ENCODE data around the gene RAB34. TPM values are rescaled to one million over a fixed set of nuclear protein-coding genes. Genes with fewer than 3 reads are reported as not detected.

Gene RAB34
- total RNA-seq, 1 experiment from 2014 or later, result 105 TPM

GRCh38 chr17:28726627-28727491 lies 9.2 kb upstream of the RAB34 start:
- Mint-ChIP-seq H3K4me3 (ENCODE audit: unreplicated experiment) (peak overlapping the region; percentile 91), H3K9me3 (ENCODE audit: unreplicated experiment) (no peaks in the 10 kb centered on the region), H3K27me3 (ENCODE audit: insufficient read depth, unreplicated experiment) (no peaks in the 10 kb centered on the region), H3K36me3 (ENCODE audit: insufficient read depth, unreplicated experiment) (peaks cover 53% of the 10 kb centered on the region), H3K27ac (ENCODE audit: low read depth, unreplicated experiment) (peak overlapping the region; percentile 99), H3K4me1 (ENCODE audit: insufficient read depth, unreplicated experiment) (peaks cover 27% of the 10 kb centered on the region)
- POLR2A ChIA-PET, result interaction anchor here (0.6 to 18.0 kb wide), 34 partner anchors 7 to 865 kb away, joined by 3 to 1135 read pairs (median 6); partner anchors contain the start of genes BLTP2, DHRS13, FAM222B and FLOT2
- intact Hi-C loops (cut with micrococcal nuclease), result loop anchor here (1.0 to 2.0 kb wide), 4 partner anchors 23 to 225 kb away; partner anchors contain the start of gene DHRS13
- peak; percentile 99 for TF ChIP-seq CTCF (IDR thresholded peaks at IDR 0.05; ENCODE audit: unreplicated experiment)
- BruUV-seq (replicated peaks), result no TSS peak
- CTCF ChIA-PET, result interaction anchor here (0.5 to 9.2 kb wide), 39 partner anchors 9 to 904 kb away, joined by 3 to 365 read pairs (median 4); partner anchors contain the start of genes FAM222B, FLOT2 and TRAF4
- peak; percentile 97 for DNase-seq (ENCODE audit: unreplicated experiment)

- Mint-ChIP-seq H3K27me3 (ENCODE audit: insufficient read depth, unreplicated experiment) (no peaks in the 10 kb centered on the region), H3K4me3 (ENCODE audit: unreplicated experiment) (peak within 1 kb of the TSS; percentile 91), H3K4me1 (ENCODE audit: insufficient read depth, unreplicated experiment) (peaks cover 27% of the 10 kb centered on the region), H3K9me3 (ENCODE audit: unreplicated experiment) (no peaks in the 10 kb centered on the region), H3K27ac (ENCODE audit: low read depth, unreplicated experiment) (peak within 1 kb of the TSS; percentile 99), H3K36me3 (ENCODE audit: insufficient read depth, unreplicated experiment) (peaks cover 59% of the 10 kb centered on the region)
- TF ChIP-seq CTCF (IDR thresholded peaks at IDR 0.05; ENCODE audit: unreplicated experiment), result no peak
- POLR2A ChIA-PET, result interaction anchor here (0.7 to 18.0 kb wide), 25 partner anchors 11 to 866 kb away, joined by 3 to 1135 read pairs (median 7); partner anchors contain the start of genes BLTP2, DHRS13, FAM222B and FLOT2
- DNase-seq (ENCODE audit: unreplicated experiment), result peak; percentile 67
- no TSS peak for BruUV-seq (replicated peaks)
- CTCF ChIA-PET, result interaction anchor here (0.5 to 9.2 kb wide), 27 partner anchors 9 to 905 kb away, joined by 3 to 365 read pairs (median 6); partner anchors contain the start of genes FLOT2 and TRAF4
- intact Hi-C loops (cut with micrococcal nuclease), result loop anchor here (1.0 to 2.0 kb wide), 3 partner anchors 153 to 226 kb away; partner anchors contain the start of gene DHRS13
Measured at GRCh38 chr17:28726226-28726626, 8.6 kb upstream of the RAB34 start, which contains the start of gene TLCD1. Gene TLCD1 (minus strand): TSS chr17:28726233. CDS start chr17:28726097, 136 bp downstream.

DNA sequence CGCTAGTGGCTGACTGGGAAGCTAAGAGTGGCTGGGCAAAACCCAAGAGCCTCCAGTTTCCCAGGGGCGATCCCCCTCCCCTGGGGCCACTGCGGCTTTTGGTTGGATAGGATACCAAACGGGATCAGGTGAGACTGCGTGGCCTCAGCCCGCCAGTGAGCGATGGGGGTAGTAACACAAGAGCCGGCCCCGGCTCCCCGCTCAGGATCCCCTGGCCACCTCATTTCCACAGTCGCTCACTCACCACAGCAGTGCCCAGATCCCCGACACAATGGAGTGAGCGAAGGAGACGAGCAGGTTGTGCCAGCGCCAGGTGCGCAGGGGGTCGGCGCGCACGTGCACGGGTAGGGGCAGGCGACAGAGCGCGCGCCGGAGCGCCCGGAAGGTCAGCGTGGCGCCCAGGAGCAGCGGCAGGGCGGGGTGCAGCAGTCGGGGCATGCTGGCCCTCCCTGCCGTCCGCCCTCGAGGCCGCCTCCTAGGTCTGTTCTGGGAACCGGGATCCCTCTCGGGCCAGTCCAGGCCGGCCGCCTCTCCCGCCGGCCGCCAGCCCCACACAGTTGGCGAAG lies 8.1 kb upstream of the RAB34 start:
- no peak for TF ChIP-seq CTCF (IDR thresholded peaks at IDR 0.05; ENCODE audit: unreplicated experiment)
- no TSS peak for BruUV-seq (replicated peaks)
- peak; percentile 91 for DNase-seq (ENCODE audit: unreplicated experiment)
- Mint-ChIP-seq H3K4me1 (ENCODE audit: insufficient read depth, unreplicated experiment) (peaks cover 27% of the 10 kb centered on the region), H3K9me3 (ENCODE audit: unreplicated experiment) (no peaks in the 10 kb centered on the region), H3K36me3 (ENCODE audit: insufficient read depth, unreplicated experiment) (peaks cover 64% of the 10 kb centered on the region), H3K27ac (ENCODE audit: low read depth, unreplicated experiment) (peak overlapping the region; percentile 87), H3K27me3 (ENCODE audit: insufficient read depth, unreplicated experiment) (no peaks in the 10 kb centered on the region), H3K4me3 (ENCODE audit: unreplicated experiment) (peak overlapping the region; percentile 91)
- intact Hi-C loops (cut with micrococcal nuclease), result loop anchor here (1.0 to 2.0 kb wide), 3 partner anchors 154 to 227 kb away; partner anchors contain the start of gene DHRS13
- POLR2A ChIA-PET, result interaction anchor here (0.7 to 18.0 kb wide), 27 partner anchors 10 to 866 kb away, joined by 3 to 1135 read pairs (median 6); partner anchors contain the start of genes BLTP2, DHRS13, FAM222B and FLOT2
- CTCF ChIA-PET, result interaction anchor here (0.5 to 9.2 kb wide), 17 partner anchors 9 to 393 kb away, joined by 3 to 365 read pairs (median 10); partner anchors contain the start of genes FLOT2 and TRAF4
